Hematopoietic multipotent progenitor cell treated with erythropoietin and hydrocortisone succinate and interleukin-3 and kit ligand, for 4 days (in vitro differentiated cells): ENCODE measurements around the gene F5.

ENCODE experiments used
- DNase-seq: peaks from one replicate; pipeline ENCODE4 v3.0.0-alpha.2; 2015

Gene F5

GRCh38 chr1:169475806-169476387 lies 110.4 kb downstream of the F5 start:
- no peak for DNase-seq

- no peak for DNase-seq
These were observed 111.8 kb downstream of the F5 start for GRCh38 chr1:169474302-169474995.

GRCh38 chr1:169473347-169473746 lies 112.9 kb downstream of the F5 start:
- DNase-seq = no peak

GRCh38 chr1:169472738-169473137 lies 113.5 kb downstream of the F5 start:
- DNase-seq = no peak

DNA sequence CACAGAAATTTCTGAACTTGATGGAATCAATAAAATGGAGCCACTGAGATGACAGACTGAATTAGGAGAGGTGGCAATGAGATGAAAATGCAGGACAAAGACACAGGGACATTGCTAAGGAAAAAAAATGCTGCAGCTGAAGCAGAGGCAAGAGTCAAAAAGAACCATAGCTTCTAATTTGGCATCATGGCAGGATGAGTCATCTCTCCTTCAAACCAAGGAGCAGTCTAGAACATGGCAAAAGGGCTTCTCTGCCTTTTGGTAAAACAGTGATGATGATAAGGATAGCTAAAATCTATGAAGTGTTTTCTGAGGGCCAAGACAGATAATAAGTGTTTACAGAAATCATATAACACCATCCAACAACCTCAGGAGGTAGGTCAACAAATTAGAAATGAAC lies 117.3 kb downstream of the F5 start:
- DNase-seq = no peak

DNA sequence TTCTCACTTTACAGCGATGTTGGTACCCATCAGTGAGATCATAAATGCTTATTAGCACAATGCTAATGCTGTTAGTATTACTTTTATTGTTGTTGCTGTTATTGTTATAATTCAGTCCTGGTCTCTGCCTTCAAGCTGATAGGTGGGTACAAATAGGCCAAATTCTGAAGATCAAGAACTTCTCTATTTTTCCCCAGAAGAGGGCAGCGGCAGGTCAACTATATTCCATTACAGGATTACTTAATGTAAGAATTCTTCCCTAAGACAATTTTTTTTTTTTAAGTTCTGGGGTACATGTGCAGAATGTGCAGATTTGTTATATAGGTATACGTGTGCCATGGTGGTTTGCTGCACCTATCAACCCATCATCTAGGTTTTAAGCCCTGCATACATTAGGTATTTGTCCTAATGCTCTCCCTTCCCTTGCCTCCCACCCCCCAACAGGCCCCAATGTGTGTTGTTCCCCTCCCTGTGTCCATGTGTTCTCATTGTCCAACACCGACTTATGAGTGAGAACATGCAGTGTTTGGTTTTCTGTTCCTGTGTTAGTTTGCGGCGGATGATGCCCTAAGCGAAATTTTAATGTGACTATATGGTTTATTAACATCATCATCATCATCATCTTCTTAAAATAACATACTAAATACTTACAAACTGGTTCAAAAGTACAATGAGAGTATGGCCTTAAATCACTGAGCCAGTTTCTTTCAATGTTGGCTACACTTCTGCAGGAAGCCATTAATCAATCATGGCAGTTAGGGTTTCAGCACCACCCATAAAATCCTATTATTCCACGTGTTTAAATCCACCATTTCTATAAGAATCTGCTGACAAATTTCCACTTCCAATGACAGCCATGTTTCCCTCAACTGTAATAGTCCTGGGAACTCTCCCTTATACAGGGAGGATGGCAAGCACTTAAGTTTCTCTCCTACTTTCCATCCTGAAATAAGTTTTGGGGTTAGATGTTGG lies 119.7 kb downstream of the F5 start:
- DNase-seq = peak; percentile 74

DNA sequence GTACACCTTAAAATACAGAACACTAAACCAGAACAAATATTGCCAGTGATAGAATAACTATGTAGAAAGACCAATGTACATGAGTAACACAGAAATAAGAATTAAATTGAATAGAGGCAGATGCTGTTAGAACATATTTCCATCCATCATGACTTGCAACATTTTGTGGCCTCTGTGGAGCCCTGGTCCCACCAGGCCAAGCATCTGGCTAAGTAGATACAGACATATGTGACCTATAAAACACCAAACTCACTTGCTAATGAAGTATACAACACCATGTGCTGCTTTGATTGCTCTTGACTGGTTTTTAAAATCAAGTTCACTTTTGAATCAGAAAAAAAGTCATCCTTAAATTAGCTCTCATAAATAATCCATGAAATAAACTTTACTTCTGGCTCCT lies 121.0 kb downstream of the F5 start:
- DNase-seq = peak; percentile 71
